ENCODE results near the gene LRIG2. TPM values are rescaled to one million over a fixed set of nuclear protein-coding genes. Genes with fewer than 3 reads are reported as not detected.

LRIG2 gene
- total and polyA plus RNA-seq, 4 donors: 1.8 to 24.7 (median 9.3) TPM

Other genes starting within 250 kb of the LRIG2 start
- 10 to 100 TPM; 30.3 to 32.4 TPM for gene SLC16A1, start 117.0 kb upstream of the LRIG2 start, total RNA-seq
- gene SLC16A1, start 117.0 kb upstream of the LRIG2 start, polyA plus RNA-seq: 1 to 10 TPM; 3.0 to 9.1 TPM

Measured in aorta (tissue), 4 donors.